HUES6 (cell line): ENCODE data around the gene TWF2.

Experiments
- H3K27ac ChIP-seq: 2 replicates; pipeline ENCODE4 v1.7.0; 2013; ENCODE audit warnings: low read depth, mild to moderate bottlenecking, low read length, inconsistent platforms
- H3K27me3 ChIP-seq: 2 replicates; pipeline ENCODE4 v1.6.1; 2013; ENCODE audit warnings: low read length; ENCODE audit not compliant: control insufficient read depth, insufficient read depth
- H3K36me3 ChIP-seq: 2 replicates; pipeline ENCODE4 v1.6.1; 2013; ENCODE audit warnings: low read length; ENCODE audit not compliant: control insufficient read depth, insufficient read depth
- H3K4me1 ChIP-seq: 2 replicates; pipeline ENCODE4 v1.6.1; 2013; ENCODE audit warnings: low read length; ENCODE audit not compliant: control insufficient read depth, insufficient read depth
- H3K4me3 ChIP-seq: 2 replicates; pipeline ENCODE4 v1.5.1; 2013; ENCODE audit warnings: low read depth, low read length
- H3K9ac ChIP-seq: one replicate; pipeline ENCODE4 v1.6.1; 2013; ENCODE audit warnings: mild to moderate bottlenecking, low read length
- H3K9me3 ChIP-seq: 2 replicates; pipeline ENCODE4 v1.6.1; 2013; ENCODE audit warnings: low read depth, low read length; ENCODE audit not compliant: control insufficient read depth, insufficient read depth

TWF2 gene

GRCh38 chr3:52229656-52230055, 9.3 kb downstream of the TWF2 start:
- peaks cover 8% of the 10 kb centered on the region; the same call in 1 of the 2 replicates for H3K4me1 ChIP-seq
- H3K9me3 ChIP-seq = no peaks in the 10 kb centered on the region
- no peak overlapping the region for H3K27ac ChIP-seq
- H3K36me3 ChIP-seq = peaks cover 37% of the 10 kb centered on the region
- no peak overlapping the region for H3K4me3 ChIP-seq
- H3K27me3 ChIP-seq = no peaks in the 10 kb centered on the region
- H3K9ac ChIP-seq = no peak overlapping the region

DNA sequence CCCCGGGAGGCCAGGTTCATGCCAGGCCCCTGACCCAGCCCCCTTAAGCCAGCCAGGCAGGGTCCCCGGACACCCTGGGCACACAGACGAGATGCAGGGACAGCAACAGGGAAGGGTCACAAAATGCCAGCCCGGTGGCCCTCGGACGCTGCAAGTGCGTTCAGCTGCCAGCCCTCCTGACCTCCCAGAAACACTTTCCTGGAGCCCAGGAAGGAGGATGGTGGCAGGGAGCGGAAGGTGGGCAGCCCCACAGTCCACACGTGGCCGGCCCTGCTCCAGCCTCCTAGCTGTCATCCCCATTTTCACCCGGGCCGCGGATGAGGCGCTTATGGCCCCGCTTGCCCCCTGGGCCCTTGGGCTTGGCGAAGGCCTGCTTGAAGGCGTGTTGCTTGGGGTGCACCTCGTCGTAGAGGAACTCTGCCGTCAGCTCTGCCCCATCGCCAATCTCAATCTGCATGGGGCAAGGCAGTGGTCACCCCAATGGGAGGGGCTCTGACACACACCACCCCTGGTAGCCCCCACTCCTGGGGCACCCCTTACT, 10.1 kb downstream of the TWF2 start:
- Histone ChIP-seq H3K27ac (no peak overlapping the region), H3K4me1 (peaks cover 8% of the 10 kb centered on the region; the same call in 1 of the 2 replicates), H3K9me3 (no peaks in the 10 kb centered on the region), H3K36me3 (peaks cover 29% of the 10 kb centered on the region), H3K27me3 (no peaks in the 10 kb centered on the region), H3K9ac (no peak overlapping the region), H3K4me3 (no peak overlapping the region)

- Histone ChIP-seq H3K36me3 (peaks cover 29% of the 10 kb centered on the region), H3K27me3 (no peaks in the 10 kb centered on the region), H3K9me3 (no peaks in the 10 kb centered on the region), H3K4me3 (no peak overlapping the region), H3K4me1 (peaks cover 8% of the 10 kb centered on the region; the same call in 1 of the 2 replicates), H3K27ac (no peak overlapping the region), H3K9ac (no peak overlapping the region)
Measured at GRCh38 chr3:52228266-52228665, 10.7 kb downstream of the TWF2 start.

- Histone ChIP-seq H3K4me1 (peaks cover 8% of the 10 kb centered on the region; the same call in 1 of the 2 replicates), H3K36me3 (peaks cover 29% of the 10 kb centered on the region), H3K27me3 (no peaks in the 10 kb centered on the region), H3K9ac (no peak overlapping the region), H3K4me3 (no peak overlapping the region), H3K27ac (no peak overlapping the region), H3K9me3 (no peaks in the 10 kb centered on the region)
Measured at GRCh38 chr3:52227766-52228165, 11.2 kb downstream of the TWF2 start.

DNA sequence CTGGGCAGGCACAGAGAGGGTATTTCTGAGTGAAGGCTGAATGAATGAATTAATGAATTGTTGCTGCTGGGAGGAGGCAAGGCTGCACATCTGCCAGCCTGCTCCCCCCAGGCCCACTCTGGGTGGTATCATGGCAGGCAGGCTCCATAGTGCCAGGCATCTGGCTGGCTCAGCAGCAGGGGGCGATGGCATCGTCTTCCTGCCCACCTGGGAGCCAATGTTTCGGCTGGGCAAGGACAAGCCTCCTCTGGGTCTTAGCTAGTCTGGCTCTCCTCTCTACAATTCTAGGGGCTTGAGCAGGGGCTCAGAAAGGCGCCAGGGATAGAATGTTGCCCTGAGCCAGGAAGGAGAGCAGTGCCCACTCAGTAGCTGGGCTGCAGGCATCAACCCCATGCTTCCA, 11.8 kb downstream of the TWF2 start:
- Histone ChIP-seq H3K4me1 (peaks cover 8% of the 10 kb centered on the region; the same call in 1 of the 2 replicates), H3K36me3 (peaks cover 29% of the 10 kb centered on the region), H3K27me3 (no peaks in the 10 kb centered on the region), H3K27ac (no peak overlapping the region), H3K9ac (no peak overlapping the region), H3K9me3 (no peaks in the 10 kb centered on the region), H3K4me3 (no peak overlapping the region)

- Histone ChIP-seq H3K9me3 (no peaks in the 10 kb centered on the region), H3K27ac (no peak overlapping the region), H3K4me3 (no peak overlapping the region)
Measured at GRCh38 chr3:52226229-52226817, 12.6 kb downstream of the TWF2 start.

GRCh38 chr3:52225452-52226228, 13.3 kb downstream of the TWF2 start, which contains the start of gene TLR9:
Gene TLR9 (minus strand): TSS chr3:52225645. CDS start chr3:52225529, 116 bp downstream.
- Histone ChIP-seq H3K4me1 (peaks cover 10% of the 10 kb centered on the region; the same call in 1 of the 2 replicates), H3K9ac (no peak within 1 kb of the TSS)

More at GRCh38 chr3:52226229-52226817, 12.6 kb downstream of the TWF2 start:
- peaks cover 29% of the 10 kb centered on the region for H3K36me3 ChIP-seq
- no peak overlapping the region for H3K9ac ChIP-seq
- no peaks in the 10 kb centered on the region for H3K27me3 ChIP-seq
- peaks cover 8% of the 10 kb centered on the region; the same call in 1 of the 2 replicates for H3K4me1 ChIP-seq

DNA sequence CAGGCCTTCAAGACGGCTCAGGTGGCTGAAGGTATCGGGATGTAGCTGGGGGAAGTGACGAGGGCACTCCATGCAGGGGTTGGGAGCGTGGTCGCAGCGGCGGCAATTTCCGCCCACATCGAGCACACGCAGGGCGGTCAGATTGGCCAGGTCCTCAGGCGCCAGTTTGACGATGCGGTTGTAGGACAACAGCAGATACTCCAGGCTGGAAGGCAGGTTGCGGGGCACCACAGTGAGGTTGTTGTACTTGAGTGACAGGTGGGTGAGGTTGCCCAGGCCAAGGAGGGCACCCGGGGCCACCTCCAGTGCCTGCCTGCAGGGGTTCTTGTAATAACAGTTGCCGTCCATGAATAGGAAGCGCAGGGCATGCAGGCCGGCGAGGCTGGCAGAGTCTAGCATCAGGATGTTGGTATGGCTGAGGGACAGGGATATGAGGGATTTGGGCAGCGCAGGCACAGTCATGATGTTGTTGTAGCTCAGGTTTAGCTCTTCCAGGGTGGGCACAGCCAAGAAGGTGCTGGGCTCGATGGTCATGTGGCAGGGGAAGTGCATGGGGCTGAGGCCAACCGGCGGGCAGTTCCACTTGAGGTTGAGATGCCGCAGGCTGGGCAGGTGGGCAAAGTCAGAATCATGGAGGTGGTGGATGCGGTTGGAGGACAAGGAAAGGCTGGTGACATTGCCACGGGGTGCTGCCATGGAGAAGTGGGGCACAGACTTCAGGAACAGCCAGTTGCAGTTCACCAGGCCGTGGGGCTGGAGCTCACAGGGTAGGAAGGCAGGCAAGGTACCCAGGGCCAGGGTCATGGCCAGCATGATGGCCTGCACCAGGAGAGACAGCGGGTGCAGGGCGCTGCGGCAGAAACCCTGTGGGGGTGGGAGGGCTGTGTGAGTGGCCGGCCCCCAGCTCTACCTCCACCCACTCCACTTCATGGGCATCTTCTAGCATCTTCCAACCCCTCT, 15.2 kb downstream of the TWF2 start:
- Histone ChIP-seq H3K4me1 (peaks cover 12% of the 10 kb centered on the region; the same call in 1 of the 2 replicates), H3K4me3 (no peak overlapping the region), H3K27ac (no peak overlapping the region), H3K9me3 (no peaks in the 10 kb centered on the region), H3K9ac (no peak overlapping the region), H3K27me3 (no peaks in the 10 kb centered on the region), H3K36me3 (peaks cover 3% of the 10 kb centered on the region; the same call in 1 of the 2 replicates)

More at GRCh38 chr3:52225452-52226228, 13.3 kb downstream of the TWF2 start, which contains the start of gene TLR9:
- Histone ChIP-seq H3K9me3 (no peaks in the 10 kb centered on the region), H3K27me3 (no peaks in the 10 kb centered on the region), H3K4me3 (no peak within 1 kb of the TSS), H3K36me3 (peaks cover 22% of the 10 kb centered on the region), H3K27ac (no peak within 1 kb of the TSS)

GRCh38 chr3:52222319-52223221, 16.4 kb downstream of the TWF2 start:
- Histone ChIP-seq H3K4me3 (no peak overlapping the region), H3K27me3 (no peaks in the 10 kb centered on the region), H3K9me3 (no peaks in the 10 kb centered on the region), H3K27ac (no peak overlapping the region), H3K36me3 (no peaks in the 10 kb centered on the region), H3K9ac (no peak overlapping the region), H3K4me1 (peaks cover 12% of the 10 kb centered on the region; the same call in 1 of the 2 replicates)
